ACC112 (cell line): ENCODE measurements around the gene DOCK2.
"Not testable (repeated sequence)": the region's sequence is repeated elsewhere in the genome, so short reads cannot be mapped to it uniquely, and the experiment has no call there.

ENCODE experiments used
- H2AFZ ChIP-seq: fragments of 200-600 bp; sonication (generic); one replicate; pipeline ENCODE4 v1.6.0; 2017; ENCODE audit warnings: antibody characterized with exemption, low read length; ENCODE audit not compliant: unreplicated experiment
- H3K27ac ChIP-seq: fragments of 200-600 bp; sonication (generic); 2 replicates; pipeline ENCODE4 v1.5.1; 2014; ENCODE audit warnings: low read depth, mild to moderate bottlenecking, antibody characterized with exemption, low read length, moderate library complexity
- H3K27me3 ChIP-seq: fragments of 200-600 bp; sonication (generic); 2 replicates; pipeline ENCODE4 v1.6.1; 2014; ENCODE audit warnings: mild to moderate bottlenecking, antibody characterized with exemption, low read length, moderate library complexity, mixed read lengths; ENCODE audit not compliant: insufficient read depth
- H3K36me3 ChIP-seq: fragments of 200-600 bp; sonication (generic); 2 replicates; pipeline ENCODE4 v1.6.1; 2016; ENCODE audit warnings: mild to moderate bottlenecking, antibody characterized with exemption, low read length, moderate library complexity, mixed read lengths; ENCODE audit not compliant: insufficient read depth
- H3K4me1 ChIP-seq: fragments of 200-600 bp; sonication (generic); one replicate; pipeline ENCODE4 v1.6.1; 2016; ENCODE audit warnings: low read length, mixed read lengths; ENCODE audit not compliant: insufficient read depth, unreplicated experiment, control insufficient read depth
- H3K4me3 ChIP-seq: fragments of 200-600 bp; sonication (generic); 2 replicates; pipeline ENCODE4 v1.5.1; 2014; ENCODE audit warnings: mild to moderate bottlenecking, low read depth, low read length
- H3K79me2 ChIP-seq: fragments of 200-600 bp; sonication (generic); one replicate; pipeline ENCODE4 v1.6.0; 2016; ENCODE audit warnings: low read length; ENCODE audit not compliant: control insufficient read depth, unreplicated experiment, insufficient read depth

Gene DOCK2

DNA sequence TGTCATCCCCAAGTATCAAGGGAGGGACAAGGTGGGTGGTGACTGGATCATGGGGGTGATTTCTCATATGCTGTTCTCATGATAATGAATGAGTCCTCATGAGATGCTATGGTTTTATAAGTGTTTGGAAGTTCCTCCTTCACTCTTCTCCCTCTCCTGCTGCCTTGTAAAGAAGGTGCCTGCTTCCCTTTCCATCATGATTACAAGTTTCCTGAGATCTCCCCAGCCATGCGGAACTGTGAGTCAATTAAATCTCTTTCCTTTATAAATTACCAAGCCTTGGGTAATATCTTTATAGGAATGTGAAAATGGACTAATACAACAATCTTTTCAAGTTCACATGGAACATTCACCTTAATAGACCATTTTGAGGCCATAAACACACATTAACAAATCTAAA is 21.5 kb upstream of the DOCK2 start:
- no peaks in the 10 kb centered on the region for H3K79me2 ChIP-seq
- no peak overlapping the region for H3K4me3 ChIP-seq
- no peaks in the 10 kb centered on the region for H3K4me1 ChIP-seq
- H2AFZ ChIP-seq, result no peak overlapping the region
- H3K27me3 ChIP-seq, result no peaks in the 10 kb centered on the region
- H3K36me3 ChIP-seq, result no peaks in the 10 kb centered on the region; the same call in 1 of the 2 replicates
- no peak overlapping the region for H3K27ac ChIP-seq

DNA sequence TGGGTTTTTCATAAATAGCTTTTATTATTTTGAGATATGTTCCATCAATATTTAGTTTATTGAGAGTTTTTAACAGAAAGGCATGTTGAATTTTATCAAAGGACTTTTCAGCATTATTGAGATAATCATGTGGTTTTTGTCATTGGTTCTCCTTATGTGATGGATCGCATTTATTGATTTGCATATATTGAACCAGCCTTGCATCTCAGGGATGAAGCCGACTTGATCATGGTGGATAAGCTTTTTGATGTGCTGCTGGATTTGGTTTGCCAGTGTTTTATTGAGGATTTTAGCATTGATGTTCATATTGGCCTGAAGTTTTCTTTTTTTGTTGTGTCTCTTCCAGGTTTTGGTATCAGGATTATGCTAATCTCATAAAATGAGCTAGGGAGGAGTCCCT is 12.8 kb upstream of the DOCK2 start:
- H3K27ac ChIP-seq, H3K36me3 ChIP-seq, H3K79me2 ChIP-seq, H3K4me3 ChIP-seq, H2AFZ ChIP-seq, H3K27me3 ChIP-seq: not testable (repeated sequence)
- peaks cover 19% of the 10 kb centered on the region for H3K4me1 ChIP-seq

- peaks cover 40% of the 10 kb centered on the region for H3K4me1 ChIP-seq
- H2AFZ ChIP-seq, result no peak overlapping the region
- H3K4me3 ChIP-seq, result no peak overlapping the region
- no peak overlapping the region for H3K27ac ChIP-seq
- H3K36me3 ChIP-seq, result no peaks in the 10 kb centered on the region
- no peaks in the 10 kb centered on the region for H3K27me3 ChIP-seq
- no peaks in the 10 kb centered on the region for H3K79me2 ChIP-seq
Observed at GRCh38 chr5:169626779-169627178, 10.3 kb upstream of the DOCK2 start.

GRCh38 chr5:169627551-169627950 is 9.5 kb upstream of the DOCK2 start:
- Histone ChIP-seq H3K27me3 (no peaks in the 10 kb centered on the region), H3K4me1 (peaks cover 42% of the 10 kb centered on the region), H3K27ac (no peak overlapping the region), H3K4me3 (no peak overlapping the region), H3K79me2 (no peaks in the 10 kb centered on the region), H2AFZ (no peak overlapping the region), H3K36me3 (no peaks in the 10 kb centered on the region)

DNA sequence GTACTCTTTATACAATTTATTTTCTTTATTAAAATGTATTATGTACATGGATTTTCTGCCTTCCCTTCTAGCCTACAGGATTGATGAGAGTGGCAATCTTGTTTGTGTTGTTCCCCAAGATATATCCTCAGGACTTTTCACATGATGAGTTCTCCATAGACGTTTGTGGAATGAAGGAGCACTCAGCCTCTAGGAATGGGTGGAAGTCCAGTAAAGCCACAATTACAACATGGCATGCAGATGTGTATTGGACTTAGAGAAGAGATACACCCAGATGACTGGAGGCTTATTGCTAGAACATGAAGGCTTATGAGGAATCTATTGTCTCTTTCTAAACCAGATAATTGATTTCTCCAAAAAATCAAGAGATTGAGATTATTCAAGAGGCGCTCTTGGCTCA is 8.2 kb upstream of the DOCK2 start:
- H3K79me2 ChIP-seq, result no peaks in the 10 kb centered on the region
- no peak overlapping the region for H3K4me3 ChIP-seq
- no peaks in the 10 kb centered on the region for H3K27me3 ChIP-seq
- peaks cover 42% of the 10 kb centered on the region for H3K4me1 ChIP-seq
- H3K27ac ChIP-seq, result no peak overlapping the region
- H3K36me3 ChIP-seq, result no peaks in the 10 kb centered on the region
- no peak overlapping the region for H2AFZ ChIP-seq

DNA sequence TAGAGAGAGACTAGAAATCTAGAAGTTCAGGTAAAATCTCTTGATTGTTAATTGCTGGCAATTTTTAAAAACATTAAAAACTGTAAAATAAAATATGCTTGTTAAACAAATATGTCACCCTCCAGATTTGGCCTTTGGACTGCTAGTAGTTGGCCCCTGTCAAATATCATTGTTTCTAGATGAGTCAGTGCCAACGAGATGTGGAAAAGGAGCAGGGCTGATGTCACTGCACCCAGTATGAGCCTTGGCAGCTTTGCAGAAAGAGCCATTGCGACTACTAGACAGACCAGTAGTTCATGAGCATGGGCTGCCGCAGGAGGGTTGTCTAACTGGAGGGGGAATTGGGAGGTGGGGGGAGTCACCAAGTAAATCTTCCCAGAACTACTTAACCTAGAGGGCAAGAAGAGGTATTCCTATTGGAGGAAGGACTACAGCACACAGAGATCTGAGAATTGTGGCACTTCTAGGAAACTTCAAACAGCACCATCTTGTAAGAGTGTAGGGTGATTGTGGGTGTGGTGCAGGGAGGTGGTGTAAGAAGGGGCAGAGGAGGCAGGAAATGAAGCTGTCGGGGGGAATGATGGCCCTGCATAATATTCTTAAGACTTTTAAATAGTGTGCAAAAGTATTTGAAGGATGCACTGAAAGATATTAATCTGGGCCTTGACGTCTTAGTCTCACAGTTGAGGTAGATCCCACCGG is 7.1 kb upstream of the DOCK2 start:
- no peaks in the 10 kb centered on the region for H3K79me2 ChIP-seq
- H3K27ac ChIP-seq, result peak overlapping the region; percentile 36
- H3K36me3 ChIP-seq, result no peaks in the 10 kb centered on the region
- peaks cover 42% of the 10 kb centered on the region for H3K4me1 ChIP-seq
- no peak overlapping the region for H3K4me3 ChIP-seq
- H3K27me3 ChIP-seq, result no peaks in the 10 kb centered on the region
- peak overlapping the region; percentile 36 for H2AFZ ChIP-seq

DNA sequence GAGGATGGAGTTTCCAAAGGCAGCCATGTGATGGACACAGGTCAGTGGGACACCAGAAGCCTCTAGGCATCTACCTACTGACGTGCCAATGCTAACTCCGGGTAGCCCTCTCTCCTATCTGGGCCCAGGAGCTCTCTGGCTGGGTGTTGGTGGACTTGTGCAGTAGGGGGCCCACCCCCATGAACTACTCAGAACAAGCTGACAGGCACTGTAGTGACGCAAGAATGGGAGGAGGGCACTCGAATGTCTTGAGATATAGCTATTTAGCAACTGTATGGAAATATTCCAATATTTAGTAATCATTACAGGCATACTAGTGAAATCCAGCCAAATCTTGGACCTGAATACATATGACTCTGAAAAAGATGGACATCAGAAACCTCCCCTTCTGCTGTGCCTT is 5.7 kb upstream of the DOCK2 start:
- Histone ChIP-seq H3K27ac (no peak overlapping the region), H3K27me3 (no peaks in the 10 kb centered on the region), H3K4me1 (peaks cover 41% of the 10 kb centered on the region), H3K4me3 (peak overlapping the region; percentile 38; the same call in 1 of the 2 replicates), H2AFZ (no peak overlapping the region), H3K79me2 (no peaks in the 10 kb centered on the region), H3K36me3 (no peaks in the 10 kb centered on the region)

DNA sequence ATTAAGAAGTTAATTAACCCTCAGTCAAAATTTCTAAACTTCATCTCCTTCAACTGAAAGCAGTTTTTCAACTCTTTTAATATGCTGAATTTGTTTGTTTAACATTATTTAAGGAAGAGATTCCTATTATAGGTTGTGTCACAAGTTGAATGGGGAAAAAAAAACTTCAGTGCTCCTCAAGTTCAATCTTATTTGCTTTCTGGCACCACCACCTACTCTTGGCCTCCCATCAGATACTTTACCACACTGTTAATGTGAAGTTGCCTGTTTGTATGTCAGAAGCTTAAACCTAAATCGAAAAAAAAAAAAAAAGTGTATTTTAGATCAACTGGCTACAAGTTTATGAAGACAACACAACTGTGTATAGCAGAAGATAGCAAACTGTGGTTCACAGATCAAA is 4.1 kb upstream of the DOCK2 start:
- Histone ChIP-seq H3K4me3 (no peak overlapping the region), H3K4me1 (peaks cover 28% of the 10 kb centered on the region), H3K36me3 (no peaks in the 10 kb centered on the region), H3K27ac (no peak overlapping the region), H3K27me3 (no peaks in the 10 kb centered on the region), H3K79me2 (no peaks in the 10 kb centered on the region), H2AFZ (no peak overlapping the region)

DNA sequence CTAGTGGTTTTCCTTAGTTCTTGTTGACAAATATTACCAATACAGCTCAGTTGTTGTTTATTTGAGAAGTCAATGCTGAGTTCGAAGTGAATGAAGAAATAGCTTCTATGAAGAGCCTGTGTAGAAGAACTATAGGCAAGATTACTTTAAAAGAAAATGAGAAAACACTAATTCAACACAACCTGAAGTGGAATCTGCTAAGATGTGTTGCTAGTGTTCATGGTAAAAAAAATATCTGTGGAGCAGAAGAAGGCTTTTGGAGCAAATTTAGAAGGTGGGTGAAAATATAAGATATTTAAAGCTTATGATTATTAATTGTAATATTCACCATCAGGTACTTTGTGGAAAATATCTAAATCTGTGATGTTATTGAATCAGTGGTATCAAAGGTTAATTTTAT is 2.5 kb upstream of the DOCK2 start:
- peaks cover 20% of the 10 kb centered on the region for H3K4me1 ChIP-seq
- H3K27ac ChIP-seq, result no peak overlapping the region
- H3K36me3 ChIP-seq, result no peaks in the 10 kb centered on the region
- H3K4me3 ChIP-seq, result no peak overlapping the region
- H3K79me2 ChIP-seq, result no peaks in the 10 kb centered on the region
- no peak overlapping the region for H2AFZ ChIP-seq
- no peaks in the 10 kb centered on the region for H3K27me3 ChIP-seq

DNA sequence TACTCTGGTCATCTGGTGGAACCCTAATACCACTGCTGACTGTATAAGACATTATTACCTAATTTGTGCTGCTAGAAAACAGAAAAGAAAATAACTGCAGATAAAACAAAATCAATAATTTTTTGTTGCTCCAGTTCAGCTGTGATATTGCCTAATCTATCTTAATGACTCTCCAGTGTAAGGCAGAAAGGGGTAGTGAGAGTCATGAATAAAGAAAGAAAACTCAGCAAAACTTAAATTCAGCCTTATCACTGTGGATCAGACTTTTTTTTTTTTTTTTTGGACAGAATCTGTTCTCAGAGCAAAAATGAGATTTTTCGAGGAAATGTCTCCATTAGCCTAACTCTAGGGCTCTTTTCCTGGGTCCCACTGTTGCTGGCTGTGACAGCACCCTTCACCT is 1.1 kb upstream of the DOCK2 start:
- Histone ChIP-seq H3K36me3 (no peaks in the 10 kb centered on the region), H3K79me2 (no peaks in the 10 kb centered on the region), H2AFZ (no peak overlapping the region), H3K4me1 (peaks cover 10% of the 10 kb centered on the region), H3K27me3 (no peaks in the 10 kb centered on the region), H3K27ac (no peak overlapping the region), H3K4me3 (no peak overlapping the region)

DNA sequence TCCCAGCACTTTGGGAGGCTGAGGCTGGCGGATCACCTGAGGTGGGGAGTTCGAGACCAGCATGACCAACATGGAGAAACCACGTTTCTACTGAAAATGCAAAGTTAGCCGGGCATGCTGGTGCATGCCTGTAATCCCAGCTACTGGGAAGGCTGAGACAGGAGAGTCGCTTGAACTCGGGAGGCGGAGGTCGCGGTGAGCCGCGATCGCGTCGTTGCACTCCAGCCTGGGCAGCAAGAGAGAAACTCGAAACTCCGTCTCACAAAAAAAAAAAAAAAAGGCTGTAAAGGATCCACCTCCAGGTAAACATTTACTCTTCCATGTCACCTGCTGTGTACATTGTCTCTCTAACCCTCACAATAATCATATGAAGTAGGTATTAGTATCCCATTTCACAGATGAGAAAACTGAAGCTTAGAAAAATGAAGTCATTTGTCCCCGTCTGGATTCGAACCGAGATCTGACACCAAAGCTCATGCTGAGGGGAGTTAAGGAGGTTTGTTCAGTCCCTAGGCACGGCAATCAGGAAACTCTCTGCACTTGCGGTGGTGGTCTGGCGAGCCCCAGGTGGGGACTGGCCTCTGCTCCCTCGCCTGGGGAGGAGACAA is 494 bp upstream of the DOCK2 start:
- Histone ChIP-seq H2AFZ (peak overlapping the region; percentile 58), H3K4me1 (peaks cover 4% of the 10 kb centered on the region), H3K36me3 (no peaks in the 10 kb centered on the region), H3K27me3 (no peaks in the 10 kb centered on the region), H3K27ac (no peak overlapping the region), H3K79me2 (no peaks in the 10 kb centered on the region), H3K4me3 (peak overlapping the region; percentile 78)
